NCI-H524 (cell line): ENCODE data around the gene DOCK1.
"Not testable (repeated sequence)": the region's sequence is repeated elsewhere in the genome, so short reads cannot be mapped to it uniquely, and the experiment has no call there.

Experiments used
- DNase-seq, 2 experiments: peaks; one replicate each; lab custom pipeline; 2025; lab: John Stamatoyannopoulos, UW

Gene DOCK1

GRCh38 chr10:127275793-127276450, 370.7 kb downstream of the DOCK1 start:
- DNase-seq, result peak in 1 of 2 experiments; percentile 1

GRCh38 chr10:127276794-127277462, 371.7 kb downstream of the DOCK1 start:
- DNase-seq, result no peak

- no peak for DNase-seq
Measured at GRCh38 chr10:127278001-127278400, 372.8 kb downstream of the DOCK1 start.

- no peak for DNase-seq
Measured at GRCh38 chr10:127279334-127279774, 374.1 kb downstream of the DOCK1 start.

- DNase-seq, result no peak
Measured at GRCh38 chr10:127280446-127280845, 375.2 kb downstream of the DOCK1 start.

GRCh38 chr10:127283017-127283416, 377.8 kb downstream of the DOCK1 start:
- DNase-seq, result peak; percentile 24 to 61

- DNase-seq, result no peak
Measured at GRCh38 chr10:127283576-127283975, 378.3 kb downstream of the DOCK1 start.

- DNase-seq, result no peak
Measured at GRCh38 chr10:127290850-127291249, 385.6 kb downstream of the DOCK1 start.

- DNase-seq, result no peak
Measured at GRCh38 chr10:127291329-127291728, 386.1 kb downstream of the DOCK1 start.

- no peak for DNase-seq
Measured at GRCh38 chr10:127292888-127293287, 387.7 kb downstream of the DOCK1 start.

- DNase-seq, result no peak
Measured at GRCh38 chr10:127293640-127294039, 388.4 kb downstream of the DOCK1 start.

- DNase-seq, result no peak
Measured at GRCh38 chr10:127296696-127297095, 391.5 kb downstream of the DOCK1 start.

- DNase-seq, result no peak
Measured at GRCh38 chr10:127298381-127298780, 393.2 kb downstream of the DOCK1 start.

GRCh38 chr10:127299192-127299591, 394.0 kb downstream of the DOCK1 start:
- DNase-seq, result not testable (repeated sequence)

GRCh38 chr10:127299956-127300689, 394.9 kb downstream of the DOCK1 start:
- DNase-seq, result no peak

- no peak for DNase-seq
Measured at GRCh38 chr10:127300868-127301321, 395.7 kb downstream of the DOCK1 start.

GRCh38 chr10:127302343-127302742, 397.1 kb downstream of the DOCK1 start:
- DNase-seq, result no peak

GRCh38 chr10:127303105-127303504, 397.9 kb downstream of the DOCK1 start:
- DNase-seq, result peak in 1 of 2 experiments; percentile 5

GRCh38 chr10:127303746-127304145, 398.5 kb downstream of the DOCK1 start:
- DNase-seq, result no peak

- DNase-seq, result no peak
Measured at GRCh38 chr10:127306479-127306878, 401.3 kb downstream of the DOCK1 start.

GRCh38 chr10:127307338-127307737, 402.1 kb downstream of the DOCK1 start:
- DNase-seq, result no peak

- no peak for DNase-seq
Measured at GRCh38 chr10:127308031-127308430, 402.8 kb downstream of the DOCK1 start.

GRCh38 chr10:127309619-127310018, 404.4 kb downstream of the DOCK1 start:
- DNase-seq, result not testable (repeated sequence)
